Esophagus squamous epithelium (tissue), 5 donors: ENCODE measurements around the gene AP1S3. TPM values are rescaled to one million over a fixed set of nuclear protein-coding genes. Genes with fewer than 3 reads are reported as not detected.

Source experiments
- DNase-seq: peaks from one replicate; lab custom pipeline; 2025; lab: John Stamatoyannopoulos, UW
- H3K27ac ChIP-seq, 4 donors: fragments of 200-600 bp; sonication (generic); one replicate each; pipeline ENCODE4 v1.5.1; 2016 to 2019; ENCODE audit warnings: mild to moderate bottlenecking in 1 of 4
- H3K27me3 ChIP-seq, 4 donors: fragments of 200-600 bp; sonication (generic); 1 replicate in 3 of 4; 2 replicates in 1 of 4; pipeline versions ENCODE4 v1.5.1 to v1.6.0; 2017 to 2021; ENCODE audit warnings: antibody characterized with exemption in 1 of 4
- H3K36me3 ChIP-seq, 3 donors: fragments of 200-600 bp; sonication (generic); one replicate each; pipeline ENCODE4 v1.5.1; 2016 to 2019
- H3K4me1 ChIP-seq, 3 donors: fragments of 200-600 bp; sonication (generic); one replicate each; pipeline ENCODE4 v1.5.1; 2017 to 2019
- H3K4me3 ChIP-seq, 4 donors: fragments of 200-600 bp; sonication (generic); 1 replicate in 3 of 4; 2 replicates in 1 of 4; pipeline ENCODE4 v1.5.1; 2016 to 2019; ENCODE audit warnings: mild to moderate bottlenecking in 2 of 4, moderate library complexity in 1 of 4
- H3K9me3 ChIP-seq, 3 donors: fragments of 200-600 bp; sonication (generic); one replicate each; pipeline ENCODE4 v1.5.1; 2016 to 2019
- POLR2A ChIP-seq, 4 donors: fragments of 450-650 bp; IDR thresholded peaks; one replicate each; pipeline ENCODE4 v1.6.1; 2017; ENCODE audit warnings: antibody characterized with exemption in 4 of 4, mild to moderate bottlenecking in 4 of 4, moderate library complexity in 3 of 4
- WGBS, 2 donors: methylation state at CpG; one replicate each; pipeline ENCODE4 v1.1.5; 2018; 5-methylcytosine and 5-hydroxymethylcytosine counted together
- intact Hi-C: fragments of 100-400 bp; cut with DNase I; formaldehyde crosslinking; loops from one replicate; pipeline ENCODE4 v1.15.0; 2022
- total RNA-seq, 4 donors: library from RNA; depleted of rRNA; stranded (reverse); fragments of >200 nt; gene quantifications; one replicate each; pipeline ENCODE4 v1.1.0, GENCODE V29; 2016
- TF ChIP-seq, protein P1 (sequence below), 6 experiments: fragments of 450-650 bp in 4 of 6; fragments of 200-600 bp in 2 of 6; sonication (generic) in 2 of 6; IDR thresholded peaks; one replicate each; pipeline ENCODE4 v1.5.1; 2016 to 2019; ENCODE audit warnings: antibody characterized with exemption in 6 of 6, mild to moderate bottlenecking in 4 of 6, moderate library complexity in 4 of 6
- donor health status: DM: yes; HTN: yes; CAD: no.

AP1S3 gene
- total RNA-seq, 4 donors from 2014 or later: 11.3 to 27.4 (median 15.6) TPM

DNA sequence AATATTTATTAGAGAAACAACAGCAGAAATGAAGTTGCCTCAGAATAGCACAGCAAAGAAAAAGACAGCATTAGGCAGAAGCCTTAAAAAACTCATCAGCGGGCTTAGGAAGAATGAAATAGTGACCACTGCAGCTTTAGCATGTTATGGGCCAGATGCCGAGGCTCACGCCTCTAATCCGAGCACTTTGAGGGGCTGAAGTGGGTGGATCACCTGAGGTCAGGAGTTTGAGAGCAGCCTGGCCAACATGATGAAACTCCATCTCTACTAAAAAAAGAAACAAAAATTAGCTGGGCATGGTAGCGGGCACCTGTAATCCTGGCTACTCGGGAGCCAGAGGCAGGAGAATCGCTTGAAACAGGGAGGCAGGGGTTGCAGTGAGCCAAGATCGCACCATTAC lies 32.4 kb downstream of the AP1S3 start:
- H3K4me3 ChIP-seq: no peak overlapping the region
- no peaks in the 10 kb centered on the region for H3K4me1 ChIP-seq
- TF ChIP-seq, protein P1, sequence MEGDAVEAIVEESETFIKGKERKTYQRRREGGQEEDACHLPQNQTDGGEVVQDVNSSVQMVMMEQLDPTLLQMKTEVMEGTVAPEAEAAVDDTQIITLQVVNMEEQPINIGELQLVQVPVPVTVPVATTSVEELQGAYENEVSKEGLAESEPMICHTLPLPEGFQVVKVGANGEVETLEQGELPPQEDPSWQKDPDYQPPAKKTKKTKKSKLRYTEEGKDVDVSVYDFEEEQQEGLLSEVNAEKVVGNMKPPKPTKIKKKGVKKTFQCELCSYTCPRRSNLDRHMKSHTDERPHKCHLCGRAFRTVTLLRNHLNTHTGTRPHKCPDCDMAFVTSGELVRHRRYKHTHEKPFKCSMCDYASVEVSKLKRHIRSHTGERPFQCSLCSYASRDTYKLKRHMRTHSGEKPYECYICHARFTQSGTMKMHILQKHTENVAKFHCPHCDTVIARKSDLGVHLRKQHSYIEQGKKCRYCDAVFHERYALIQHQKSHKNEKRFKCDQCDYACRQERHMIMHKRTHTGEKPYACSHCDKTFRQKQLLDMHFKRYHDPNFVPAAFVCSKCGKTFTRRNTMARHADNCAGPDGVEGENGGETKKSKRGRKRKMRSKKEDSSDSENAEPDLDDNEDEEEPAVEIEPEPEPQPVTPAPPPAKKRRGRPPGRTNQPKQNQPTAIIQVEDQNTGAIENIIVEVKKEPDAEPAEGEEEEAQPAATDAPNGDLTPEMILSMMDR (IDR thresholded peaks at IDR 0.05): no peak
- no peak for TF ChIP-seq POLR2A (IDR thresholded peaks at IDR 0.05)
- H3K36me3 ChIP-seq: no peaks in the 10 kb centered on the region
- no peaks in the 10 kb centered on the region for H3K27me3 ChIP-seq
- no peaks in the 10 kb centered on the region for H3K9me3 ChIP-seq
- DNase-seq: no peak
- intact Hi-C loops: no loop called here
- WGBS, 2 donors: 85 to 93% methylated on average over 6 to 8 of the region's 8 CpGs
- H3K27ac ChIP-seq: no peak overlapping the region

DNA sequence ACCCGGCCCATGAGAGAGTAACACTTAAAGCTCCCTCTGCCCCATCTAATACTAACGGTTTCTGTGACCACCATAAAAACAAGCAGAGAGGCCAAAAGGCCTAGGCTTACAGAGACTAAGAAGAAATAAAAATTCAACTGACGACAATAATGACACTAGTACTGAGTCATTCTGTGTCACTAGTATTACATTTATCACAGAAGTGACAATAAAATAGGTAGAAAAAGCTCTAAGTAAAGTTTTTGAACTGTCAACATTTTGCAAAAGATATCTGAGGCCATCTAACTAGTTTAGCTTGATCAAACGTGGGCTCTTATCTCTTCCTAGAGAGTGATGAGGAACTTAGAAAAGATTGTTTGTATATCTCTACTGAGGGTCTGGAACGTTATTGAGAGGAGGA lies 35.6 kb downstream of the AP1S3 start:
- 59 to 72% methylated on average over 4 to 5 of the region's 5 CpGs for WGBS, 2 donors
- Histone ChIP-seq H3K4me1 (peaks cover 0 to 27% (median 0%) of the 10 kb centered on the region in 3 donors), H3K36me3 (no peaks in the 10 kb centered on the region), H3K9me3 (no peaks in the 10 kb centered on the region), H3K27ac (no peak overlapping the region), H3K4me3 (no peak overlapping the region), H3K27me3 (no peaks in the 10 kb centered on the region)
- intact Hi-C loops: no loop called here
- no peak for TF ChIP-seq POLR2A (IDR thresholded peaks at IDR 0.05)
- TF ChIP-seq, protein P1 (IDR thresholded peaks at IDR 0.05): no peak
- no peak for DNase-seq

DNA sequence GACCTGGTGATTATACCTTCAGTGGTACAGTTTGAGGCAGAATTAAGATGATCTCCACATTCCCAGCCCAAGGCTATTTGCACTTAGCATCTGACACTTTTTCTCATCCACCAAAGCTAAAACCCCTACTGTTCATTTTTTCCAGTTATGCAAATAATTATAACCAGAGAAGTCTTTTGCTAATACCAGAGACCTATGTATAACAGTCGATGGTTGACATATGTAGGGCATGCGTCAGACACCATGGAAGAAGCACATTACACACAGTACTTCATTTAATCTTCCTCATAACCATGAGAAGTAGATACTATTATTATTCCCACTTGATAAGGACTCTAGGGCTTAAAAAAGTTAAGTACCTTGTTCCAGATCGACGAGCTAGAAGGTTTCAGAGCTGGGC lies 36.5 kb downstream of the AP1S3 start:
- no peak overlapping the region for H3K4me3 ChIP-seq
- no peaks in the 10 kb centered on the region for H3K36me3 ChIP-seq
- WGBS, 2 donors: 82 to 94% methylated on average over 4 of the region's 4 CpGs
- TF ChIP-seq POLR2A (IDR thresholded peaks at IDR 0.05): no peak
- TF ChIP-seq, protein P1 (IDR thresholded peaks at IDR 0.05): no peak
- H3K4me1 ChIP-seq: peaks cover 0 to 30% (median 0%) of the 10 kb centered on the region in 3 donors
- no peaks in the 10 kb centered on the region for H3K27me3 ChIP-seq
- no peaks in the 10 kb centered on the region for H3K9me3 ChIP-seq
- DNase-seq: no peak
- no peak overlapping the region for H3K27ac ChIP-seq
- intact Hi-C loops: no loop called here

DNA sequence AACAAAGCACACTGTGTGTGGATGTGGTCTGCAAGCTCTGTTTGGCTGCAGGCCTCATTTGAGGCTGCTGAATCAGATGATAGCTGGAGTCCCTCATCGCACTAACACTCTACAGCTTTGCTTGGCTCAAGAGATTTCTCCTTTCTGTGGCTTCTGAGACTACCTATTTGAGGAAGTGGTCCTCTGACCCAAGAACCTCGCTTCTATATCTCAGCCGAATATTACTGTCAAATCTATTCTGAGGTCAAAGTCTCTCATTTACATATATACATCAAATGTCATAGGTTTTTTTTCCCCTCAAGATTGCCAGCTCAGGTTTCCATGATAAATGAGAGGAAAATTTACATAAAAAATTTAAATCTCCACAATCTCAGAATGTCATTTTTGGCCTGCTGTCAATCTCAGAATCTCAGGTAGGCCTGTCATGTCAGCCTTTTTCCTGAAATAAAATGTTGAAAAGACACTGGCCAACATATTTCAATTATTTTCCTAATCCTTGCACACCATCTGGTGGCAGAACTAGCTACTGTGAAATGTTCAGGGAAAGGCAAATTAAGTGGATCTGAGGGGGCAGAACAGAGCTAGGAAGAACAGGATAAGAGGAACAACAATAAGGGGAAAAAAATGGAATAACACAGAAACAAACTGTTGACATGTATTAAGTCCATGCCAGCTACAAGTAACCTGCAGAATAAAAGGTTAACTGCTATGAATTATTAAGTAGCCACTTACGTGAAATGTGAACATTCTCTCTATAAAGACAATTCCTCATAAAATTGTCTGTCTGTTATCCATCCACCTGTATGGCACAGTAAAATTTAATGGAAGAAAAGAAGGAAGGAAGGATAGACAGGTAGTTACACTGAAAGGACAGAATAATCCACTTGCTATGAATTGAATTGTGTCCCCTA lies 39.3 kb downstream of the AP1S3 start:
- DNase-seq: no peak
- Histone ChIP-seq H3K36me3 (no peaks in the 10 kb centered on the region), H3K27me3 (no peaks in the 10 kb centered on the region), H3K9me3 (no peaks in the 10 kb centered on the region), H3K4me1 (peaks cover 0 to 30% (median 0%) of the 10 kb centered on the region in 3 donors), H3K4me3 (no peak overlapping the region), H3K27ac (peak overlapping the region in 1 of 4 donors; percentile 47)
- intact Hi-C loops: no loop called here
- TF ChIP-seq POLR2A (IDR thresholded peaks at IDR 0.05): no peak
- TF ChIP-seq, protein P1 (IDR thresholded peaks at IDR 0.05): peak in 5 of 6 experiments; percentile 41 to 64 (median 44)
- WGBS, 2 donors: 66 to 75% methylated on average over 4 of the region's 4 CpGs

- Histone ChIP-seq H3K4me1 (peaks cover 0 to 30% (median 0%) of the 10 kb centered on the region in 3 donors), H3K27ac (peak overlapping the region in 3 of 4 donors; percentile 34 to 50 (median 47)), H3K9me3 (no peaks in the 10 kb centered on the region), H3K36me3 (no peaks in the 10 kb centered on the region), H3K4me3 (no peak overlapping the region), H3K27me3 (no peaks in the 10 kb centered on the region)
- no peak for DNase-seq
- 53 to 62% methylated on average over 5 of the region's 5 CpGs for WGBS, 2 donors
- TF ChIP-seq, protein P1 (IDR thresholded peaks at IDR 0.05): peak in 1 of 6 experiments; percentile 9
- TF ChIP-seq POLR2A (IDR thresholded peaks at IDR 0.05): no peak
- intact Hi-C loops: no loop called here
Observed at GRCh38 chr2:223797037-223797436, 40.3 kb downstream of the AP1S3 start.
